Panc1 (cell line): ENCODE results near the gene ZNF124.

Source experiments
- CTCF ChIP-seq: fragments of 450-650 bp; IDR thresholded peaks from 2 replicates; pipeline ENCODE4 v1.5.1; 2017; ENCODE audit warnings: mild to moderate bottlenecking
- TCF7L2 ChIP-seq: IDR thresholded peaks from 2 replicates; pipeline ENCODE4 v1.6.1; 2011; ENCODE audit warnings: mild to moderate bottlenecking, low read depth, low read length, inconsistent platforms

DNA sequence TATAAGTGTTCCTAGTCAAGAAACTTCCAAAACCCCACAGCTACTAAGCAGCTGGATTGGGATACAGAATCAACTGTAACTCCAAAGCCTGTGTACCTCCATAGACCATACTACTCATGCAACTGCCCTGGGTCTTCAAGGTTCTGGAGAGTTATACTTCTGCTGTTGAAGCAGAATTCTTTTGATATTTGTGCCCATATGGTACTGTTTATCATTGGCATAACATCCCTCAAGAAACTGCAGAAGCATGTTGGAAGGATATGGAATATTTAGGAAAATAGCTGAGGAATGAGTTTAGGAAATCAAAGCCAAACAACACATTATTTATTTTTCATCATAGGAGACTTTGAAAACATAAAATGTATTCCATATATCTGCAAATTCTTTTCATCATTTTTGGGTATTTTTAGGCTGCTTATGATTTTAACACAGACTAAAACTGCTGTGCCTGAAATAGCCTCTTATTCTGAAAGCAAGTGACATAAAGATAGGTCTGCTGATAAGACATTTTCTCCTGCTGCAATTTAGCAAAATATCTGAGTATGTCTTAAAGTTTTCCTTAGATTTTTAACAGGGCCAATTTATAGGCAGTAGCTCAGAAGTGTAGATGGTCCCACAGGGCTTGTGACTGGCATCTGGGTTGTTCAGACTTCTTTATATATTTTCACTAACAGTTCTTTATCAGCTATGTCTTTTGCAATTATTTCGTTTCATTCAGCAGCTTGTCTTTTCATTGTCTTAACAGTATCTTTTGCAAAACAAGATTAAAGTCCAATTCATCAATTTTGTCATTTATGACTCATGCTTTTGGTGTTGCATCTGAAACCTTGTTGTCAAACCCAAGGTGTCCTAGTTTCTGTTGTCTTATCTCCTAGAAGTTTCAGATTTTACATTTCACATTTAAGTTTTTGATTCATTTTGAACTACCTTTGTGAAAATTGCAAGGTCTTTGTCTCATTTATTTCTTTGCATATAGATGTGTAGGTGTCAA, 41.1 kb upstream of the ZNF124 start:
- TF ChIP-seq CTCF (no peak), TCF7L2 (no peak)
